Measurements from ENCODE around the gene TRHDE.

TRHDE gene, protein sequence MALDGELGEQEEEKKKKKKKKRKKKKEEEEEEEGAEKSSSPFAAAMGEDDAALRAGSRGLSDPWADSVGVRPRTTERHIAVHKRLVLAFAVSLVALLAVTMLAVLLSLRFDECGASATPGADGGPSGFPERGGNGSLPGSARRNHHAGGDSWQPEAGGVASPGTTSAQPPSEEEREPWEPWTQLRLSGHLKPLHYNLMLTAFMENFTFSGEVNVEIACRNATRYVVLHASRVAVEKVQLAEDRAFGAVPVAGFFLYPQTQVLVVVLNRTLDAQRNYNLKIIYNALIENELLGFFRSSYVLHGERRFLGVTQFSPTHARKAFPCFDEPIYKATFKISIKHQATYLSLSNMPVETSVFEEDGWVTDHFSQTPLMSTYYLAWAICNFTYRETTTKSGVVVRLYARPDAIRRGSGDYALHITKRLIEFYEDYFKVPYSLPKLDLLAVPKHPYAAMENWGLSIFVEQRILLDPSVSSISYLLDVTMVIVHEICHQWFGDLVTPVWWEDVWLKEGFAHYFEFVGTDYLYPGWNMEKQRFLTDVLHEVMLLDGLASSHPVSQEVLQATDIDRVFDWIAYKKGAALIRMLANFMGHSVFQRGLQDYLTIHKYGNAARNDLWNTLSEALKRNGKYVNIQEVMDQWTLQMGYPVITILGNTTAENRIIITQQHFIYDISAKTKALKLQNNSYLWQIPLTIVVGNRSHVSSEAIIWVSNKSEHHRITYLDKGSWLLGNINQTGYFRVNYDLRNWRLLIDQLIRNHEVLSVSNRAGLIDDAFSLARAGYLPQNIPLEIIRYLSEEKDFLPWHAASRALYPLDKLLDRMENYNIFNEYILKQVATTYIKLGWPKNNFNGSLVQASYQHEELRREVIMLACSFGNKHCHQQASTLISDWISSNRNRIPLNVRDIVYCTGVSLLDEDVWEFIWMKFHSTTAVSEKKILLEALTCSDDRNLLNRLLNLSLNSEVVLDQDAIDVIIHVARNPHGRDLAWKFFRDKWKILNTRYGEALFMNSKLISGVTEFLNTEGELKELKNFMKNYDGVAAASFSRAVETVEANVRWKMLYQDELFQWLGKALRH

DNA sequence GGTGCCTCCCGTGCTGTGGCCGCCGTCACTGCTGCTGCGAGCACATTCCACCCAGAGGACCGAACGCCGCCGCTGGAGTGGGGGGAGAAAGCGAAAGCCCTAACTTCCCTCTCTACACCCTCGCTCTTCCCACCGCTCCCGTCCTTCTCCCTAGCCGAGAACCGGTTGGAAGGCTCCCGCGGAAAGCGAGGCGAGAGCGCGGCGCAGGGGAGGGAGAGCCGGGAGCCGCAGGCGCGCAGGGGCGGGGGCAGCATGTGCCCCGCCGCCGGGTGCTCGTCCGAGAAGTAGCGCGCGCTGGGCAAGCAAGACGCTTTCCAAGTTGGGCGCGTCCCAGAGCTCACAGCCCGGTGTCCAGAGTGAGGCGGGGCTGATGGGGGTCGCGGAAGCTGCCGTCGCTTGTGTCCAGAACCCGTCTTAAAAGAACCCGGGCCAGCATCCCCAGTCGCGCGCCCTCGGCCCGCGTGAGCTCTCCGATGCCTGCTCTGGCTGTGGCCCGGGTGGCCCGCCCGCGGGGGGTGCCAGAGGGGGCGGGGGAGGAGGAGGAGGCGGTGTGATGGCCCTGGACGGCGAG lies at the start of gene TRHDE:
Gene TRHDE (plus strand): TSS at position 280 of the 571 bp plus-strand sequence. CDS start 274 bp downstream, at position 554.
- DNase-seq: peak; percentile 2

GRCh38 chr12:72226510-72226909 lies 45.7 kb upstream of the TRHDE start:
- DNase-seq: no peak

- DNase-seq: no peak
Measured at GRCh38 chr12:72228424-72228823, 43.7 kb upstream of the TRHDE start.

DNA sequence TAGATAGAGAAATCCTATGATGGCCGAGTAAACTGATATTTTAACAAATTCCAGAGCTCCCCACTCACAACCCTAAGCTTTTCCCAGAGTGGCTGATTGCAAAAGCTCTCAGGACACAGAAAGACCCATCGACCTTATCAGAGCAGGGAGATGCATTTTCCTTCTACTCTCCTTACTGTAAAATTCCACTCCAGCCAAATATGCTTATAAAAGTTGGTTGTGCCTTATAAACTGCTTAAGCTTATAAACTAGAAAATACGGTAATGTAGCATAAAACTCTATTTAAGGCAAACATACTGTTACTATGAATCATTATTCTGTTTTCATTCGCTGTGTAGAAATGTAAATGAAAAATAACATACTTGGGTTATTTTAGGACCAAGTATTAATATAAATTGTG lies 41.6 kb upstream of the TRHDE start:
- no peak for DNase-seq

DNA sequence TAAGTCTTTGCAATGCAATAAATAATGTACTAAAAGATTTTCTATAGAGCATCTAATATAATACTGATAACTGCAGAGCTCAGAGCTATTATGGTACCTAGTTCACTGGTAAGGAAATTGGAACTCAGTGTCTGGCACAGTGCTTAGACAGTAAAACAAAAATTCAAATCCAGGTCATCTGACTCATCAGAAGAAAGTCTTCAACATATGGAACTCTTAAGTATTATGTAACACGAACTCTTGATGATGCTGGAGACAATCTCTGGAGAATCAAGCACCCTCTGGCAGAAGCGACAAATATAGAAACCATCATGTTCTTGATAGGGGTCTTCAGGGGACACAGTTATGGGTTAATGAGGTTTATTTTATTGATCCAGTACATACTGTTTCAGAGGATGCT lies 37.3 kb upstream of the TRHDE start:
- no peak for DNase-seq

- no peak for DNase-seq
Measured at GRCh38 chr12:72236071-72236705, 36.0 kb upstream of the TRHDE start.

DNA sequence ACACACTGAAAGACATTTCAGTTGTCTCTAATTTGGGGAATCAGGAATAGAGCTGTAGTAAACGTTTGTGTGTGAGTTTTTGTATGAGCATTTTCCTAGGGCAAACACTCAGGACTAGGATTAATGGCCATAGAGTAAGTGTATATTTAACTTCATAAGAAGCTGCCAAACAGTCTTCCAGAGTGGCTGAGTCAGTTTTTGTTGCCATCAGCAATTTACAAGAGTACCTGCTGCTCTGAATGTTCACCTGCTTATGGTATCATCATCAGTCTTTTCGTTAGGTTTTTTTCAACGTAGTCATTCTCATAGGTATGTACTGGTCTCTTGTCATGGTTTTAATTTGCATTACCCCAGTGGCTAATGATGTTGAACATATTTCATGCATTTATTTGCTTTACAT lies 30.6 kb upstream of the TRHDE start:
- no peak for DNase-seq

DNA sequence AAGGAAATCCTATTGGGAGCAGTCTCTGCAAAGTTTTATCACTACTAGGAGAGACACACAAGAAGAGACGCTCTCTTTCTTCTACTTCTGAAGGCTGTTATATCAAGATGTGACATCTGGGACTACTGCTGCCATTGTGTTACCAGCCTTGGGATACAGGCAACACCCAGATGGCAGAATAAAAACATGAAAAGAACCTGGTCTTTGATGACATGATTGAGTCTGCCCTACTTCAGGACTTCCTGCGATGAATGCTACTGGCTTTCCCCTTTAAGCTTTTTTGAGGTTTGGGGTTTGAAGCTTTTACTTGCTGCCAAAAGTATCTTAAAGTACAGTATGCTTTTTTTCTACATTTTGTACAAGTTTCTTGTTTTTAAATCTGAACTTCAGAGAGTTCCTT lies 29.2 kb upstream of the TRHDE start:
- no peak for DNase-seq

- DNase-seq: no peak
Measured at GRCh38 chr12:72246370-72246769, 25.8 kb upstream of the TRHDE start.

DNA sequence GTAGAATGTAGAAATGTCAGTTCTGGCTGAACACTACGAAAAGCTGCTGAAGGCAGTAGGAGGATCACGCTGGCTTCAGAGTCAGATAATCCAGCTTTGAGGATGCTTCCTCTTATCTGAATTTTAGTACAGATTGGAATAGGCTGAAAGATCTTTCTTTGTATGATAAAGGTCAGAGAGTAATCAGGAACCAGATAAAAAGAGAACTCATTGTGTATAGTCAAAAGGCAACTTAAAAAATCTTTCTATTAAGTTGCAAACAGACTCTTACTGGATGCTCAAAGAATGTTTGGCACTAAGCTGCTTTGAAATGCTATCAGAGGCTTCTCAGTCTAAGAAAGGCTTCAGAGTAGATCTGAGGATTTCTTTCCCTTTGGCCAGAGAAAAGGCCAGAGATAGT lies 21.8 kb upstream of the TRHDE start:
- DNase-seq: no peak

DNA sequence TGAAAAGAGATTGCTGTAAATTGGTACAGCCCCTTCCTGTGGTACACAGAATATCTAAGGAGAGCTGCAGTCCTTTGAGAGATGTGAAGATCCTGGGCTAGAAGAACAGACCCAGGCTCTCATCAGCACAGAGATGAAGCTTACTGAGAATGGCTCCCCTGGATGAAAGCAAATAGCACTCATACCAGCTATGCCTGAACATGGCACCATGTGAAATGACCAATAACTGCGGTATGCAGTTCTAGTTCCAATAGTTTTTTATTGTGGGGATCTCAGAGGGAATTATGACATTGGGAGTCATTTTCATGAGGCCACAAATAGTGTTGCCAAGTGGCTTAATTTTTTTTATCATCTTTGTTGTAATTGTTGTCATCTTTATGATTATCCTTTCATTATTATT lies 15.4 kb upstream of the TRHDE start:
- no peak for DNase-seq

DNA sequence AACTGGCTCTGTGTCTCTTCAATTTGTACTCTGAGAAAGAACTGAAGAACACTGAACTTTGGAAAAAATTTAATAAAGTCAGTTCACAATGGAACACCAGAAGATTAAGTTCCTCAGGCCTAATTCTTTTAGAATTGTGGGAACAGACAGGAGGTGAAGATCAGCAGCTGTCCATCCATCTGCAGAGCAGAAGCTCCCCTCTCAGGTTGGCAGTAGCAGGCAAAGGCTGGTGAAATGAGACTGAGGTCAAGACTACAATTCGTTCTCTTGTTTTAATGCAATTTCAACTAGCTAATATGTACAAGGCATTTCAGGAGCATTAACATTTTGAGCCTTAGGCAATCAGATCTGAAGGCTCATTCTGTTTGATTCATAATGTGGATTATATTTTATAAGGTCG lies 10.3 kb upstream of the TRHDE start:
- DNase-seq: no peak

DNA sequence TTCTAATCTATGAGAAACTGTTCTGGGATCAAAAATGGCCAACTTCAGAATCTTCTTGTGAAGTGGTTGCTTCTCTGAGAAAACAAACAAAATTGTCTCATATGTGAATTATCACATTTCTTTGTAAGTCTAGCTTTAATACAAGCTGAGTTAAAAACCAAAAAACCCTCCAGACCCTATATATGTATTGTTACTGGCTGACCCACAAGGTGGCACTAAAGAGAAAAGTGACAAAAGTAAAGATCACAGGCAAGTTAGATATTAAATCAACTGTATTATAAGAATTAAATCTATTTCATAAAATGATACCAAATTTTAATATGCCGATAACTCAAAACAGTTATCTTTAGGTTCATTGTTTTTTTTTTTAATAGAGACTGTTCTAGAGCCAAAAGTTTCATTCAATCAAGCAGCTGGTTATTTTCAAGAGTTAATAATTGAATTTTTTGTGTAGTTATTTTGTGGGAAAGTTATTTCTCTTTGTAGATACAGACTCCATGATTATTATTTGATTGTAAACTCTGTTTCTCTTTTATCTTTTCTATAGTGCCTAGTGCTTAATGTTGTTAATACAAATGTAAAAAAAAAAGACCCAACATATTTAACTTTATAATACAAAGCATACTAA lies 7.5 kb upstream of the TRHDE start:
- no peak for DNase-seq

DNA sequence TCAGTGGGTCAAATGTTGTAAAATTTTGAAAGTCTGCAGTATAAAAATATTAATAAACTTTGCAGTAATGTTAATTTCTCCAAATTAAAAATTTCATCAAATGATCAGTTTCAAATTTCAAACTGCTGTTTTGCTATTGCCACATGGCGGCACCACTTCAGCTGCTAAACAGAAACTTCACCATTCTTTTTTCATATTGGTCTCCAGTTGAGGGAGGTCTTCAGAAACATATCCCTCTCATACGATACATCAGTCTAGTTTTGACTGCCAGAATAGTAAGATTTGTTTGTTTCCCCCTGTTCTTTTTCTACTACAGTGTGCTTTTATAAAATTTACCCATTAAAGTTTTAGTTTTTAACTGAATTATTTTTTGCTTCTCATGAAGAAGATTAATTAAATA lies 4.2 kb upstream of the TRHDE start:
- no peak for DNase-seq

- no peak for DNase-seq
Measured at GRCh38 chr12:72268386-72268785, 3.8 kb upstream of the TRHDE start.

GRCh38 chr12:72269491-72269890 lies 2.7 kb upstream of the TRHDE start:
- DNase-seq: no peak

GRCh38 chr12:72270246-72270645 lies 1.9 kb upstream of the TRHDE start:
- DNase-seq: no peak

- no peak for DNase-seq
Measured at GRCh38 chr12:72270961-72271360, 1.2 kb upstream of the TRHDE start.

DNA sequence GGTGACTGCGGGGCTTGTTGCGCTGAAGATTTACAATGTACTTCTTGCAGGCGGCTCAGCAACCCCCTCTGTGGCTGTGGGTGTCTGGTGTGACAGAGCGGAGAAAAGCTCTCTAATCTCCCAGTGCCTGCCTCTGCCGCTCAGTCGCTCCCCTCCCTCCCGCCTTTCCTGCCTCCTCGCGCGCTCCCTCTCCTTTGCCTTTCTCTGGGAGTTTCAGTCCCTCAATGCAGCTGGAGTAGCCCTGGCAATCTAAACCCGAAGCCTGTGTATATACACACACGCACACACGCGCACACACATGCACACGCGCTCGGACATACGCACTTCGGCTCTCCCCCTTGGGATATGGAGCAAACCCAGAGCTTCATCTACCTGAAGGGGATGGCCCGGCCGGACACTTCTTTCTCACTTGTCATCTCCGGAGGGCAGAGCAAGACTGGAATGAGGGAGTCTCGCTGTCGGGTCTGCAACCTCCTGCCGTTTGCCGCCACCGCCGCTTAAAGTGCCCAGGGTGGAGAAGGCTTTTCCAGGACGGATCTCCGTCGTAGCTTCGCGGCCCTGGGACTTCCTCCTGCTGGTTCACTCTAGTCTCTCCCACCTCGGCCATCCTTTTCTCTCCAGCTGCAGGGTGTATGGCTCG lies 599 bp upstream of the TRHDE start:
- DNase-seq: peak; percentile 7

DNA sequence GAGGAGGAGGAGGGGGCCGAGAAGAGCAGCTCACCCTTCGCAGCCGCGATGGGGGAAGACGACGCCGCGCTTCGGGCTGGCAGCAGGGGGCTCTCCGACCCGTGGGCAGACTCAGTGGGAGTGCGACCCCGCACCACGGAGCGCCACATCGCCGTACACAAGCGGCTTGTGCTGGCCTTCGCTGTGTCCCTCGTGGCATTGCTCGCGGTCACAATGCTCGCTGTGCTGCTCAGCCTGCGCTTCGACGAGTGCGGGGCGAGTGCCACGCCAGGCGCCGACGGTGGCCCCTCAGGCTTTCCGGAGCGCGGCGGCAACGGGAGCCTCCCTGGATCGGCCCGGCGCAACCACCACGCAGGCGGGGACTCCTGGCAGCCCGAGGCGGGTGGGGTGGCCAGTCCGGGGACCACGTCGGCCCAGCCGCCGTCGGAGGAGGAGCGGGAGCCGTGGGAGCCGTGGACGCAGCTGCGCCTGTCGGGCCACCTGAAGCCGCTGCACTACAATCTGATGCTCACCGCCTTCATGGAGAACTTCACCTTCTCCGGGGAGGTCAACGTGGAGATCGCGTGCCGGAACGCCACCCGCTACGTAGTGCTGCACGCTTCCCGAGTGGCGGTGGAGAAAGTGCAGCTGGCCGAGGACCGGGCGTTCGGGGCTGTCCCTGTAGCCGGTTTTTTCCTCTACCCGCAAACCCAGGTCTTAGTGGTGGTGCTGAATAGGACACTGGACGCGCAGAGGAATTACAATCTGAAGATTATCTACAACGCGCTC lies 745 bp downstream of the TRHDE start:
- no peak for DNase-seq

DNA sequence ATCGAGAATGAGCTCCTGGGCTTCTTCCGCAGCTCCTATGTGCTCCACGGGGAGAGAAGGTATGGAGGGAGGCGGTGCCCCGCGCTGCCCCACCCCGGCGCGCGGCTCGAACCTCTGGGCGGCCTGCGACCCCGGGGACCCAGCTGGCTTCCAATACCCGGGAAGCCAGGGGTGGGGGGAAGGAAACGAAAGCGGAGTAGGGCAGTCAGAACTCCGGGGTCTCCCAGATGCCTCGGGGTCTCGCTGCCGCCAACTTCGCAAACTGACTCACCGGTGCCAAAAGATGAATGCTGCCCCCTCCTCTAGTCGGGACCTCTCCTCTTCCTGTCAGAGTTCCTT lies 1.3 kb downstream of the TRHDE start:
- DNase-seq: no peak

All from stimulated activated CD4-positive, alpha-beta T cell treated with anti-CD3 and anti-CD28 coated beads, Interleukin-15, amount 100 ng/mL, for 24 hours (primary cell).